NCI-H1694 (cell line): ENCODE data around the gene SPC25.

ENCODE experiments used
- DNase-seq: peaks from one replicate; lab custom pipeline; 2025; lab: John Stamatoyannopoulos, UW

Gene SPC25

DNA sequence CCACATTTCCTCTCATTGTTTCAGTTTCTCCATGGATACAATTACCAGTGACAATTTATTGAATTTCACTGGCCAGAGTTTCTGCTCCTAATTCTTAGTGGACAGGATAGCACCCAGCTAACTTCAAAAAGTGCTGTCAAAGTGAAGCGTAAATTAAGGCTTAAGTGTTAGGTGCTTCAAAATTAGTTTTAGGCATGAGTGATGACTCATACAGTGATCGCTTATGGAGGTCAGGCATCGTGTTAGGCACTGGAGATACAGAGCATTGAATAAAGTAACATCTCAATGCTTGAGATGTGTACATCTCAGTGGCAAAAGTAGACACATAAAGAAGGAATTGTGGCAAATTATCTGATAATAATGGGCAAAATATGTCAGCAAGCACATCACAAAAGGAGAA is 47.0 kb downstream of the SPC25 start:
- no peak for DNase-seq

DNA sequence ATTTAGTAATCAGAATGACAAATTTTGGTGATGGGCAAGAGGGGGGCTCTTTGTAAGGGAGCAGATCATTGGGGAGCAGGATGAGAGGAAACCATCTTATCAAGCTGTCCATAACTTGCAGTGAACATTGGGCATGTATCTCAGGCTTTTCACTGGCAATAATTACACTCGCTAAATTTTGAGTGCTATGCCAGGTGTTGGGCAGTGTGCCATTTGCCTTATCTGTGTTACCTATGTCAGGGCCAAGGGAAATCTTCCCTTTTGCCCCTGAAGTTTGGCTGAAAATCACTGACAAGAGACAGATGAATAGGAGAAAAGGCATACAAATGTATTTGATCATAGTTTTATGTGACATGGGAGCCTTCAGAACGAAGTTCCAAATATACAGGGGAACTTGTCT is 48.8 kb downstream of the SPC25 start:
- no peak for DNase-seq

DNA sequence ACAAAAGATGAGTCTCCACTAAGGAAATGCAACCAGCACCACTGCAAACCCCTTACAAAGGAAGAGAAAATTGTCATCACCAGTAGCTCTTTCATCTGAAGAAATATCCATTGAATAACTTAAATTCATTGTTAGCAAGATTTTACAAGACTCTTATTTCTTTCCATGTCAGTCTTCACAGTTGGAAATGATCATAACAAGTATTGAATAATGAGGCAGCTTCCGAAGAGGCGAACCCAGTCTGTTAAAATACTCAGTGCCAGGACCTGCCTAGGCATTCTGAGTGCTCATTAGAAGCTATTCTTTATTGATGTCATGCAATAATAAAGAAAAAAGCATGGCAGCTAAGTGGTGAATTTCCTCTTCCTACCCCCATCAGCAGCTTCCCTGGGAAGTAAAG is 54.3 kb downstream of the SPC25 start:
- no peak for DNase-seq

DNA sequence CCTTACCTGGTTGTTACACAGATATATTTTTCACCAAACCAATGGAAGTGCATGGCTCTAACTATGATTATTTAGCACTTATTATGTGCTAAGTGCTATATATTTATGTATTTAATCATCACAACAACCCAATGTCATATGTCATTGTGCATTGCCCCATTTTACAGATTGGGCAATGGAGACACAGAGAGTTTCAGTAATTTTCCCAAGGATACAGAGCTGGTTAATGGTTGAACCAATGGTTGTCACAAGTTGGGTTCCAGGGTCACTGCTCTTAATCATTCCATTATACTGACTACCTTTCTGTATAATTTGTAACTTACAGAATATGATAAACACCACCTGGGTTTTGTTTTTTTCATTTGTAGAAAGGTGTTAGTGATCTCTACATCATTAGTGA is 58.6 kb downstream of the SPC25 start:
- no peak for DNase-seq

DNA sequence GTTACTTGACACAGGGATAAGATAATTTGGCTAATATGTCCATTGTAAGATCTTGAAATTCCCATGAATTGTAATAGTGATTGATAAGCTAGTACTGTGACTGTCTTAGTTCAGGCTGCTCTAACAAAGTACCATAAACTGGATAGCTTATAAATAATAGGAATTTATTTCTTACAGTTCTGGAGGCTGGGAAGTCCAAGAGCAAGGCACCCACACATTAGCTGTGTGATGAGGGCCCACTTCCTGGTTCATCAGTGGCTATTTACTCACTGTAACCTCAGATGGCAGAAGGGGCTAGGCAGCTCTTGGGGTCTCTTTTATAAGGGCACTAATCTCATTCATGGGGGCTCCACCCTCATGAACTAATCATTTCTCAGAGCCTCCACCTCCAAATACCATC is 59.3 kb downstream of the SPC25 start:
- DNase-seq, result no peak

DNA sequence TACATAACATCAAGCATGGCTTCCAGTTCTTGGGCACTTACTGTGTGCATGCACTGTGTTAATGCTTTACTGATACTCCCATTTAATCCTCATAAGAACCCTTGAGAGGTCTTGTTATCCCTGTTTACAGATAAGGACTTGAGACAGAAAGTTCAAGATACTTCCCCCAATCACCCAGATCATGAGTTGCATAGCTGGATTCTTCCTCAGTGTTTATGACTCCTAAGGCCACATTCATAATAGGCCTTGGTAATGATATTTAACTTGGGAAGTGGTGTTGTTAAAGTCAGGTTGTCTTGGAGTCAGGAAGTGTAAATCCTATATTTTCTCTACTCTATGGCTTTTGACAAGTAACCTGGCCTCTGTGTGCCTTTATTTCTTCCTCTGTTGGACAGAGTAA is 65.1 kb downstream of the SPC25 start:
- DNase-seq, result no peak

DNA sequence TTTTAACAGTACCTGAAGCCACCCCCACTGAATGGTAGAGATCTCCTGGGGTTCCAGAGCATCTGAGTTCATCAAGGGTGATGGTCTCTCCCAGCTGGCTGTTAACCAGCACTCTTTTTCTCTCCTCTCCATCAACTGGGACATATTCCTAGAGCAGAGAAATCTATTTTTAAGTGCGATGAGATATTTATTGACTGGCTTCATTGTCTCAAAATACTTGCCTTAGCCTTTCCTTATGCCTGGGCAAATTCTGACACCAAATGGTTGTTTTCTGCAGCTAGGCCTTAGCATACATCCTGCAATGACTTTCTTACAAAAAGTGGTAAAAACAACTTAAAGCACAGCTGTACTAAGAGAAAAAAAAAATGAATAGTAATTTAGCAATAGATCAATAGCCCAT is 68.2 kb downstream of the SPC25 start:
- DNase-seq, result no peak

DNA sequence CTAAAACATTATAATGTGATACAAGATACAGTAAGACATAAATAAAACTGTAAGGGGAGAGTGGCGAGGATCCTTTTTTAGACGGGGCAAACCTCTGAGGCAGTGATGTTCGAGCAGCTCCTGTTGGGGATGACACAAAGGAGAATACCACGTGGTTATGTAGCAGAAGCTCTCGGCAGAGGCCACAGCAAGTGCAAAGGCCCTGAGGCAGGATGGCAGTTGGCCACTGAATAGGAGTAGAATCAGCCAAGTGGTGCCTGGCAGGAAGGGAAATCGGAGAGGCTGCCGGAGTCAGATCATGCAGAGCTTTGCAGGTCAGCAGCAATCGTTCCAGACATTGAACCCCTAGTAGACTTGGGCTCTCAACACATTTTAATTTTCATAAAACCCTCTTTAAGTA is 68.7 kb downstream of the SPC25 start:
- no peak for DNase-seq
